Progenitor cell of endocrine pancreas (in vitro differentiated cells): ENCODE results near the gene ROR1. TPM values are rescaled to one million over a fixed set of nuclear protein-coding genes. Genes with fewer than 3 reads are reported as not detected.

Experiments
- DNase-seq: peaks from one replicate; pipeline ENCODE4 v3.0.0; 2021; ENCODE audit warnings: low spot score; ENCODE audit not compliant: unreplicated experiment
- H3K27ac Mint-ChIP-seq: 2 replicates; pipeline ENCODE4 v1.8.0; 2021; ENCODE audit warnings: mild to moderate bottlenecking, moderate library complexity, mixed read lengths
- H3K27me3 Mint-ChIP-seq: 2 replicates; pipeline ENCODE4 v1.8.0; 2021; ENCODE audit warnings: mixed read lengths
- H3K36me3 Mint-ChIP-seq: 2 replicates; pipeline ENCODE4 v1.8.0; 2022; ENCODE audit warnings: mixed read lengths; ENCODE audit not compliant: insufficient read depth
- H3K4me1 Mint-ChIP-seq: 2 replicates; pipeline ENCODE4 v1.8.0; 2021; ENCODE audit warnings: low read depth, mixed read lengths
- H3K4me3 Mint-ChIP-seq: 2 replicates; pipeline ENCODE4 v1.8.0; 2021; ENCODE audit warnings: low read depth, mild to moderate bottlenecking, moderate library complexity, mixed read lengths
- H3K9me3 Mint-ChIP-seq: 2 replicates; pipeline ENCODE4 v1.8.0; 2021; ENCODE audit warnings: low read depth, mixed read lengths
- CTCF ChIP-seq: fragments of 200-600 bp; sonication (generic); IDR thresholded peaks from one replicate; pipeline ENCODE4 v1.5.0; 2021; ENCODE audit warnings: antibody characterized with exemption, mild to moderate bottlenecking; ENCODE audit not compliant: unreplicated experiment
- total RNA-seq: library from RNA; stranded (reverse); gene quantifications from 2 replicates; pipeline ENCODE4 v1.2.1, GENCODE V29; 2021

The ROR1 gene
- total RNA-seq, 1 donor from 2014 or later = 63.8 TPM

GRCh38 chr1:63984930-63985290 lies 211.1 kb downstream of the ROR1 start:
- Mint-ChIP-seq H3K9me3 (peaks cover 11% of the 10 kb centered on the region), H3K27ac (no peak overlapping the region), H3K4me1 (peaks cover 21% of the 10 kb centered on the region), H3K27me3 (no peaks in the 10 kb centered on the region), H3K36me3 (peaks cover 13% of the 10 kb centered on the region), H3K4me3 (no peak overlapping the region)
- no peak for DNase-seq
- TF ChIP-seq CTCF = no peak

GRCh38 chr1:63987014-63987627 lies 213.3 kb downstream of the ROR1 start:
- H3K27me3 Mint-ChIP-seq = no peaks in the 10 kb centered on the region
- peaks cover 16% of the 10 kb centered on the region for H3K4me1 Mint-ChIP-seq
- no peak for DNase-seq
- no peak for TF ChIP-seq CTCF
- peaks cover 11% of the 10 kb centered on the region for H3K9me3 Mint-ChIP-seq
- no peak overlapping the region for H3K4me3 Mint-ChIP-seq
- no peak overlapping the region for H3K27ac Mint-ChIP-seq
- H3K36me3 Mint-ChIP-seq = peaks cover 14% of the 10 kb centered on the region

- Mint-ChIP-seq H3K36me3 (peaks cover 14% of the 10 kb centered on the region), H3K4me1 (peaks cover 14% of the 10 kb centered on the region), H3K27ac (no peak overlapping the region), H3K9me3 (peaks cover 11% of the 10 kb centered on the region), H3K27me3 (no peaks in the 10 kb centered on the region), H3K4me3 (no peak overlapping the region)
- no peak for DNase-seq
- no peak for TF ChIP-seq CTCF
Observed at GRCh38 chr1:63987628-63988024, 213.8 kb downstream of the ROR1 start.

- H3K4me1 Mint-ChIP-seq = peaks cover 10% of the 10 kb centered on the region
- no peak for TF ChIP-seq CTCF
- no peaks in the 10 kb centered on the region for H3K27me3 Mint-ChIP-seq
- H3K36me3 Mint-ChIP-seq = peaks cover 14% of the 10 kb centered on the region
- no peak for DNase-seq
- no peak overlapping the region for H3K27ac Mint-ChIP-seq
- no peak overlapping the region for H3K4me3 Mint-ChIP-seq
- H3K9me3 Mint-ChIP-seq = peaks cover 11% of the 10 kb centered on the region
Observed at GRCh38 chr1:63988941-63989340, 215.1 kb downstream of the ROR1 start.

- H3K4me3 Mint-ChIP-seq = no peak overlapping the region
- no peak for TF ChIP-seq CTCF
- H3K27ac Mint-ChIP-seq = no peak overlapping the region
- peaks cover 11% of the 10 kb centered on the region for H3K4me1 Mint-ChIP-seq
- DNase-seq = no peak
- H3K36me3 Mint-ChIP-seq = peaks cover 14% of the 10 kb centered on the region
- no peaks in the 10 kb centered on the region for H3K27me3 Mint-ChIP-seq
- peaks cover 11% of the 10 kb centered on the region for H3K9me3 Mint-ChIP-seq
Observed at GRCh38 chr1:63991685-63992084, 217.9 kb downstream of the ROR1 start.
